H1 (cell line): ENCODE measurements around the gene RNF41. TPM values are rescaled to one million over a fixed set of nuclear protein-coding genes. Genes with fewer than 3 reads are reported as not detected.

Source experiments
- EGR1 ChIP-seq: IDR thresholded peaks from 2 replicates; pipeline ENCODE4 v1.6.1; 2011; ENCODE audit warnings: low read depth, low read length, borderline replicate concordance
- FOSL1 ChIP-seq: IDR thresholded peaks from 2 replicates; pipeline ENCODE4 v1.6.1; 2011; ENCODE audit warnings: mild to moderate bottlenecking, low read depth, low read length, moderate library complexity; ENCODE audit not compliant: insufficient read depth
- JUN ChIP-seq: IDR thresholded peaks from 2 replicates; pipeline ENCODE4 v1.6.1; 2011; ENCODE audit warnings: low read depth, mild to moderate bottlenecking, improper control_type of control experiment, low read length
- RXRA ChIP-seq: IDR thresholded peaks from 2 replicates; pipeline ENCODE4 v1.6.1; 2011; ENCODE audit warnings: low read depth, mild to moderate bottlenecking, low read length, moderate library complexity; ENCODE audit not compliant: insufficient read depth
- SIN3A ChIP-seq, 2 experiments: IDR thresholded peaks in 1 of 2; conservative IDR thresholded peaks in 1 of 2; 2 replicates each; pipeline ENCODE4 v1.6.1; 2011 to 2012; ENCODE audit warnings: low read length in 2 of 2, improper control_type of control experiment in 1 of 2, low read depth in 1 of 2, mild to moderate bottlenecking in 1 of 2
- SUZ12 ChIP-seq: fragments of 200-600 bp; sonication (generic); IDR thresholded peaks from 2 replicates; pipeline ENCODE4 v1.6.1; 2012; ENCODE audit warnings: mild to moderate bottlenecking, inconsistent platforms, low read length, moderate library complexity, mixed read lengths
- polyA plus RNA-seq, 7 experiments: library from polyadenylated mRNA; depleted of rRNA in 3 of 7; stranded (reverse) in 5 of 7; unstranded in 2 of 7; fragments of >200 nt in 5 of 7; fragments of 200-250 nt in 2 of 7; gene quantifications; 1 replicate in 5 of 7; 2 replicates in 1 of 7; 4 replicates in 1 of 7; pipeline versions ENCODE4 v1.2.1 to v1.2.3, GENCODE V29; 2011 to 2013; ENCODE audit warnings: missing spikeins in 2 of 7, mixed read lengths in 2 of 7
- total RNA-seq: library from RNA; stranded (reverse); fragmentation: NEBNext Ultra II Directional; extraction: Animal tissue kit (Norgen Biotek cat#: 25700); gene quantifications from 2 replicates; pipeline ENCODE4 v1.2.1, GENCODE V29; 2021
- TF ChIP-seq, protein P1 (sequence below): fragments of 300-600 bp; sonication (generic); IDR thresholded peaks from 2 replicates; pipeline ENCODE4 v1.7.1; 2012; ENCODE audit warnings: low read length, moderate library complexity, mild to moderate bottlenecking, inconsistent platforms; ENCODE audit not compliant: insufficient replicate concordance
- TF ChIP-seq, protein P2 (sequence below), 3 experiments: IDR thresholded peaks; 1 replicate in 2 of 3; 2 replicates in 1 of 3; pipeline versions ENCODE4 v1.5.1 to v1.6.1; 2011; ENCODE audit warnings: low read length in 3 of 3, mild to moderate bottlenecking in 3 of 3, inconsistent platforms in 2 of 3, low read depth in 1 of 3, moderate library complexity in 1 of 3; ENCODE audit not compliant: insufficient read depth in 1 of 3; ENCODE audit errors: control extremely low read depth in 1 of 3

RNF41 gene
- total and polyA plus RNA-seq, 2 of the 8 experiments (the other 6 are each of a cell fraction or from before 2014, with no cell fraction given), result 55.5 to 98.6 TPM

DNA sequence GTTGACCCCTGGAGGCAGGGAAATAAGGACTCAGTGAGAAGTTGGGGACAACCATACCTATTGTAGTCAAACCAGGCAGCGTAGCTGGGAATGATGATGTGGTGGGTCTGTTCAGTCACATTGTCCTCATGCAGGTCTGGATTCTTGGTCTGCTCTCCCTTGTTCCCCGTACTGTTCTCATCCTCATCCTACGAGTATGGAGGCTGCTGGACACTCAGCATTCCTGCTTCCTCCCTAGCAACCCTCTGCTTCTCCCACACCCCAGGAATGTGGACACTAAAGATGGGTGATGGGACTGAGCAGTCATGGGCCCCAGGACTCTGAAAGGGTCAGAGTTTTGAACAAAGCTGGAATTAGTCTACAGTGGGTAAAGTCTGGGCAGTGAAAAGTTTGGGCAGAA lies 43.4 kb downstream of the RNF41 start (continued):
- TF ChIP-seq, protein P1, sequence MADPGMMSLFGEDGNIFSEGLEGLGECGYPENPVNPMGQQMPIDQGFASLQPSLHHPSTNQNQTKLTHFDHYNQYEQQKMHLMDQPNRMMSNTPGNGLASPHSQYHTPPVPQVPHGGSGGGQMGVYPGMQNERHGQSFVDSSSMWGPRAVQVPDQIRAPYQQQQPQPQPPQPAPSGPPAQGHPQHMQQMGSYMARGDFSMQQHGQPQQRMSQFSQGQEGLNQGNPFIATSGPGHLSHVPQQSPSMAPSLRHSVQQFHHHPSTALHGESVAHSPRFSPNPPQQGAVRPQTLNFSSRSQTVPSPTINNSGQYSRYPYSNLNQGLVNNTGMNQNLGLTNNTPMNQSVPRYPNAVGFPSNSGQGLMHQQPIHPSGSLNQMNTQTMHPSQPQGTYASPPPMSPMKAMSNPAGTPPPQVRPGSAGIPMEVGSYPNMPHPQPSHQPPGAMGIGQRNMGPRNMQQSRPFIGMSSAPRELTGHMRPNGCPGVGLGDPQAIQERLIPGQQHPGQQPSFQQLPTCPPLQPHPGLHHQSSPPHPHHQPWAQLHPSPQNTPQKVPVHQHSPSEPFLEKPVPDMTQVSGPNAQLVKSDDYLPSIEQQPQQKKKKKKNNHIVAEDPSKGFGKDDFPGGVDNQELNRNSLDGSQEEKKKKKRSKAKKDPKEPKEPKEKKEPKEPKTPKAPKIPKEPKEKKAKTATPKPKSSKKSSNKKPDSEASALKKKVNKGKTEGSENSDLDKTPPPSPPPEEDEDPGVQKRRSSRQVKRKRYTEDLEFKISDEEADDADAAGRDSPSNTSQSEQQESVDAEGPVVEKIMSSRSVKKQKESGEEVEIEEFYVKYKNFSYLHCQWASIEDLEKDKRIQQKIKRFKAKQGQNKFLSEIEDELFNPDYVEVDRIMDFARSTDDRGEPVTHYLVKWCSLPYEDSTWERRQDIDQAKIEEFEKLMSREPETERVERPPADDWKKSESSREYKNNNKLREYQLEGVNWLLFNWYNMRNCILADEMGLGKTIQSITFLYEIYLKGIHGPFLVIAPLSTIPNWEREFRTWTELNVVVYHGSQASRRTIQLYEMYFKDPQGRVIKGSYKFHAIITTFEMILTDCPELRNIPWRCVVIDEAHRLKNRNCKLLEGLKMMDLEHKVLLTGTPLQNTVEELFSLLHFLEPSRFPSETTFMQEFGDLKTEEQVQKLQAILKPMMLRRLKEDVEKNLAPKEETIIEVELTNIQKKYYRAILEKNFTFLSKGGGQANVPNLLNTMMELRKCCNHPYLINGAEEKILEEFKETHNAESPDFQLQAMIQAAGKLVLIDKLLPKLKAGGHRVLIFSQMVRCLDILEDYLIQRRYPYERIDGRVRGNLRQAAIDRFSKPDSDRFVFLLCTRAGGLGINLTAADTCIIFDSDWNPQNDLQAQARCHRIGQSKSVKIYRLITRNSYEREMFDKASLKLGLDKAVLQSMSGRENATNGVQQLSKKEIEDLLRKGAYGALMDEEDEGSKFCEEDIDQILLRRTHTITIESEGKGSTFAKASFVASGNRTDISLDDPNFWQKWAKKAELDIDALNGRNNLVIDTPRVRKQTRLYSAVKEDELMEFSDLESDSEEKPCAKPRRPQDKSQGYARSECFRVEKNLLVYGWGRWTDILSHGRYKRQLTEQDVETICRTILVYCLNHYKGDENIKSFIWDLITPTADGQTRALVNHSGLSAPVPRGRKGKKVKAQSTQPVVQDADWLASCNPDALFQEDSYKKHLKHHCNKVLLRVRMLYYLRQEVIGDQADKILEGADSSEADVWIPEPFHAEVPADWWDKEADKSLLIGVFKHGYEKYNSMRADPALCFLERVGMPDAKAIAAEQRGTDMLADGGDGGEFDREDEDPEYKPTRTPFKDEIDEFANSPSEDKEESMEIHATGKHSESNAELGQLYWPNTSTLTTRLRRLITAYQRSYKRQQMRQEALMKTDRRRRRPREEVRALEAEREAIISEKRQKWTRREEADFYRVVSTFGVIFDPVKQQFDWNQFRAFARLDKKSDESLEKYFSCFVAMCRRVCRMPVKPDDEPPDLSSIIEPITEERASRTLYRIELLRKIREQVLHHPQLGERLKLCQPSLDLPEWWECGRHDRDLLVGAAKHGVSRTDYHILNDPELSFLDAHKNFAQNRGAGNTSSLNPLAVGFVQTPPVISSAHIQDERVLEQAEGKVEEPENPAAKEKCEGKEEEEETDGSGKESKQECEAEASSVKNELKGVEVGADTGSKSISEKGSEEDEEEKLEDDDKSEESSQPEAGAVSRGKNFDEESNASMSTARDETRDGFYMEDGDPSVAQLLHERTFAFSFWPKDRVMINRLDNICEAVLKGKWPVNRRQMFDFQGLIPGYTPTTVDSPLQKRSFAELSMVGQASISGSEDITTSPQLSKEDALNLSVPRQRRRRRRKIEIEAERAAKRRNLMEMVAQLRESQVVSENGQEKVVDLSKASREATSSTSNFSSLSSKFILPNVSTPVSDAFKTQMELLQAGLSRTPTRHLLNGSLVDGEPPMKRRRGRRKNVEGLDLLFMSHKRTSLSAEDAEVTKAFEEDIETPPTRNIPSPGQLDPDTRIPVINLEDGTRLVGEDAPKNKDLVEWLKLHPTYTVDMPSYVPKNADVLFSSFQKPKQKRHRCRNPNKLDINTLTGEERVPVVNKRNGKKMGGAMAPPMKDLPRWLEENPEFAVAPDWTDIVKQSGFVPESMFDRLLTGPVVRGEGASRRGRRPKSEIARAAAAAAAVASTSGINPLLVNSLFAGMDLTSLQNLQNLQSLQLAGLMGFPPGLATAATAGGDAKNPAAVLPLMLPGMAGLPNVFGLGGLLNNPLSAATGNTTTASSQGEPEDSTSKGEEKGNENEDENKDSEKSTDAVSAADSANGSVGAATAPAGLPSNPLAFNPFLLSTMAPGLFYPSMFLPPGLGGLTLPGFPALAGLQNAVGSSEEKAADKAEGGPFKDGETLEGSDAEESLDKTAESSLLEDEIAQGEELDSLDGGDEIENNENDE, result no peak
- TF ChIP-seq, protein P2, sequence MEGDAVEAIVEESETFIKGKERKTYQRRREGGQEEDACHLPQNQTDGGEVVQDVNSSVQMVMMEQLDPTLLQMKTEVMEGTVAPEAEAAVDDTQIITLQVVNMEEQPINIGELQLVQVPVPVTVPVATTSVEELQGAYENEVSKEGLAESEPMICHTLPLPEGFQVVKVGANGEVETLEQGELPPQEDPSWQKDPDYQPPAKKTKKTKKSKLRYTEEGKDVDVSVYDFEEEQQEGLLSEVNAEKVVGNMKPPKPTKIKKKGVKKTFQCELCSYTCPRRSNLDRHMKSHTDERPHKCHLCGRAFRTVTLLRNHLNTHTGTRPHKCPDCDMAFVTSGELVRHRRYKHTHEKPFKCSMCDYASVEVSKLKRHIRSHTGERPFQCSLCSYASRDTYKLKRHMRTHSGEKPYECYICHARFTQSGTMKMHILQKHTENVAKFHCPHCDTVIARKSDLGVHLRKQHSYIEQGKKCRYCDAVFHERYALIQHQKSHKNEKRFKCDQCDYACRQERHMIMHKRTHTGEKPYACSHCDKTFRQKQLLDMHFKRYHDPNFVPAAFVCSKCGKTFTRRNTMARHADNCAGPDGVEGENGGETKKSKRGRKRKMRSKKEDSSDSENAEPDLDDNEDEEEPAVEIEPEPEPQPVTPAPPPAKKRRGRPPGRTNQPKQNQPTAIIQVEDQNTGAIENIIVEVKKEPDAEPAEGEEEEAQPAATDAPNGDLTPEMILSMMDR (IDR thresholded peaks at IDR 0.05; ENCODE audit: control extremely low read depth in 1 of 3, insufficient read depth in 1 of 3, low read depth in 1 of 3, low read length in 3 of 3), result no peak
- TF ChIP-seq JUN (no peak), FOSL1 (no peak), SUZ12 (no peak), EGR1 (no peak), SIN3A (conservative IDR thresholded peaks at IDR 0.05 in 1 of 2, IDR thresholded peaks at IDR 0.05 in 1 of 2; ENCODE audit: low read depth in 1 of 2, low read length in 2 of 2) (no peak), RXRA (no peak)
